ENCODE data around the gene SIX1.

- no peak for TF ChIP-seq POLR2A (IDR thresholded peaks at IDR 0.05)
- no peak for TF ChIP-seq CTCF (IDR thresholded peaks at IDR 0.05)
These were observed 46.0 kb upstream of the SIX1 start for GRCh38 chr14:60695327-60695726.

Measured in lower leg skin (tissue), 3 donors.